Measurements from ENCODE around the gene SLC25A45. TPM values are rescaled to one million over a fixed set of nuclear protein-coding genes. Genes with fewer than 3 reads are reported as not detected.

SLC25A45 gene
- total and polyA plus RNA-seq, 2 donors (not counting 1 experiment from before 2014, with no cell fraction given): 0.52 to 1.5 TPM

GRCh38 chr11:65373839-65374580 is 8.4 kb downstream of the SLC25A45 start:
- Histone ChIP-seq H3K9ac (ENCODE audit: insufficient read depth, low read length) (no peak overlapping the region), H3K36me3 (ENCODE audit: control insufficient read depth, insufficient read depth, low read length) (no peaks in the 10 kb centered on the region), H2AFZ (ENCODE audit: low read length) (no peak overlapping the region), H3K27ac (ENCODE audit: insufficient read depth, low read length) (no peak overlapping the region), H3K4me2 (ENCODE audit: extremely low read depth, insufficient read depth, low read length) (no peak overlapping the region), H3K4me3 (replicated peaks in 1 of 4; ENCODE audit: control extremely low read depth in 1 of 4, insufficient read depth in 1 of 4, low read depth in 3 of 4, low read length in 4 of 4) (no peak overlapping the region), H3K4me1 (ENCODE audit: control insufficient read depth, extremely low read depth, insufficient read depth, low read length) (no peaks in the 10 kb centered on the region), H3K79me2 (ENCODE audit: control insufficient read depth, insufficient read depth, low read length) (no peaks in the 10 kb centered on the region), H4K20me1 (ENCODE audit: control insufficient read depth, extremely low read depth, insufficient read depth, low read length) (no peaks in the 10 kb centered on the region), H3K9me3 (ENCODE audit: control insufficient read depth, insufficient read depth, low read depth, low read length) (no peaks in the 10 kb centered on the region), H3K27me3 (ENCODE audit: control insufficient read depth, insufficient read depth, low read length) (no peaks in the 10 kb centered on the region)
- TF ChIP-seq CTCF (conservative IDR thresholded peaks at IDR 0.05 in 1 of 2, IDR thresholded peaks at IDR 0.05 in 1 of 2; ENCODE audit: low read depth in 1 of 2, low read length in 2 of 2) (no peak), EZH2 (IDR thresholded peaks at IDR 0.05; ENCODE audit: low read length, missing control alignments) (no peak)
- no peak for DNase-seq (ENCODE audit: low read depth in 2 of 2)

- no peak overlapping the region for H3K9ac ChIP-seq (ENCODE audit: insufficient read depth, low read length)
- H3K4me2 ChIP-seq (ENCODE audit: extremely low read depth, insufficient read depth, low read length): peak overlapping the region; percentile 8
Observed at GRCh38 chr11:65370659-65371049, 11.8 kb downstream of the SLC25A45 start.

GRCh38 chr11:65366340-65366773 is 16.1 kb downstream of the SLC25A45 start:
- Histone ChIP-seq H3K4me2 (ENCODE audit: extremely low read depth, insufficient read depth, low read length) (no peak overlapping the region), H3K9me3 (ENCODE audit: control insufficient read depth, insufficient read depth, low read depth, low read length) (no peaks in the 10 kb centered on the region), H3K4me3 (replicated peaks in 1 of 4; ENCODE audit: control extremely low read depth in 1 of 4, insufficient read depth in 1 of 4, low read depth in 3 of 4, low read length in 4 of 4) (no peak overlapping the region), H3K9ac (ENCODE audit: insufficient read depth, low read length) (no peak overlapping the region), H3K4me1 (ENCODE audit: control insufficient read depth, extremely low read depth, insufficient read depth, low read length) (no peaks in the 10 kb centered on the region), H3K27ac (ENCODE audit: insufficient read depth, low read length) (no peak overlapping the region), H3K36me3 (ENCODE audit: control insufficient read depth, insufficient read depth, low read length) (no peaks in the 10 kb centered on the region), H3K27me3 (ENCODE audit: control insufficient read depth, insufficient read depth, low read length) (no peaks in the 10 kb centered on the region), H2AFZ (ENCODE audit: low read length) (no peak overlapping the region), H4K20me1 (ENCODE audit: control insufficient read depth, extremely low read depth, insufficient read depth, low read length) (no peaks in the 10 kb centered on the region), H3K79me2 (ENCODE audit: control insufficient read depth, insufficient read depth, low read length) (no peaks in the 10 kb centered on the region)
- TF ChIP-seq EZH2 (IDR thresholded peaks at IDR 0.05; ENCODE audit: low read length, missing control alignments) (no peak), CTCF (conservative IDR thresholded peaks at IDR 0.05 in 1 of 2, IDR thresholded peaks at IDR 0.05 in 1 of 2; ENCODE audit: low read depth in 1 of 2, low read length in 2 of 2) (peak; percentile 65 to 76)
- peak; percentile 74 to 86 for DNase-seq (ENCODE audit: low read depth in 2 of 2)

More at GRCh38 chr11:65370659-65371049, 11.8 kb downstream of the SLC25A45 start:
- Histone ChIP-seq H3K27me3 (ENCODE audit: control insufficient read depth, insufficient read depth, low read length) (no peaks in the 10 kb centered on the region), H3K36me3 (ENCODE audit: control insufficient read depth, insufficient read depth, low read length) (no peaks in the 10 kb centered on the region), H3K4me1 (ENCODE audit: control insufficient read depth, extremely low read depth, insufficient read depth, low read length) (no peaks in the 10 kb centered on the region), H3K27ac (ENCODE audit: insufficient read depth, low read length) (peak overlapping the region; percentile 37), H2AFZ (ENCODE audit: low read length) (no peak overlapping the region), H3K79me2 (ENCODE audit: control insufficient read depth, insufficient read depth, low read length) (no peaks in the 10 kb centered on the region), H3K4me3 (replicated peaks in 1 of 4; ENCODE audit: control extremely low read depth in 1 of 4, insufficient read depth in 1 of 4, low read depth in 3 of 4, low read length in 4 of 4) (no peak overlapping the region), H3K9me3 (ENCODE audit: control insufficient read depth, insufficient read depth, low read depth, low read length) (no peaks in the 10 kb centered on the region), H4K20me1 (ENCODE audit: control insufficient read depth, extremely low read depth, insufficient read depth, low read length) (no peaks in the 10 kb centered on the region)
- no peak for DNase-seq (ENCODE audit: low read depth in 2 of 2)
- TF ChIP-seq EZH2 (IDR thresholded peaks at IDR 0.05; ENCODE audit: low read length, missing control alignments) (no peak), CTCF (conservative IDR thresholded peaks at IDR 0.05 in 1 of 2, IDR thresholded peaks at IDR 0.05 in 1 of 2; ENCODE audit: low read depth in 1 of 2, low read length in 2 of 2) (no peak)
